Esophagus muscularis mucosa (tissue), 3 donors: ENCODE data around the gene GNA15.

Experiments used
- POLR2A ChIP-seq: fragments of 450-650 bp; IDR thresholded peaks from one replicate; pipeline ENCODE4 v1.6.1; 2017; ENCODE audit warnings: antibody characterized with exemption, moderate library complexity, mild to moderate bottlenecking, low read depth
- TF ChIP-seq, protein P1 (sequence below), 3 experiments: fragments of 200-600 bp in 2 of 3; fragments of 450-650 bp in 1 of 3; sonication (generic) in 2 of 3; IDR thresholded peaks; one replicate each; pipeline ENCODE4 v1.5.1; 2017 to 2019; ENCODE audit warnings: antibody characterized with exemption in 3 of 3, mild to moderate bottlenecking in 2 of 3, moderate library complexity in 1 of 3

DNA sequence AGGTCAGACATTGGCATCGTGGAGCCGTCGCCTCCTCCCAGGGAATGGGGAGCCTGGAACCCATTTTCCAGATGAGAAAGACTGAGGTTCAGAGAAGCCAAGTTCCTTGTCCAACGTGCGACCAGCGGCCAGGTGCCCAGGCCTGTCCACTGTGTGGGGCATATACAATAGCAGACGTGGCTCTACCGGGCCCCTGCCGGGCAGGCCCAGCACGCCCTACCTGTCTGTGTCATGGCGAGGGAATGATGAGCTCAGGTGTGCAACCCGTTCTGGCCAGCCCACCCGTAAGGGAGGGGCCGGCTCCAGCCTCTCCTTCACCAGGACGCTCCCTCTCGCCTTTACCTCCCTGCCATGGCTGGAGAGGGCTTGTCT is 837 bp downstream of the GNA15 start:
- TF ChIP-seq, protein P1, sequence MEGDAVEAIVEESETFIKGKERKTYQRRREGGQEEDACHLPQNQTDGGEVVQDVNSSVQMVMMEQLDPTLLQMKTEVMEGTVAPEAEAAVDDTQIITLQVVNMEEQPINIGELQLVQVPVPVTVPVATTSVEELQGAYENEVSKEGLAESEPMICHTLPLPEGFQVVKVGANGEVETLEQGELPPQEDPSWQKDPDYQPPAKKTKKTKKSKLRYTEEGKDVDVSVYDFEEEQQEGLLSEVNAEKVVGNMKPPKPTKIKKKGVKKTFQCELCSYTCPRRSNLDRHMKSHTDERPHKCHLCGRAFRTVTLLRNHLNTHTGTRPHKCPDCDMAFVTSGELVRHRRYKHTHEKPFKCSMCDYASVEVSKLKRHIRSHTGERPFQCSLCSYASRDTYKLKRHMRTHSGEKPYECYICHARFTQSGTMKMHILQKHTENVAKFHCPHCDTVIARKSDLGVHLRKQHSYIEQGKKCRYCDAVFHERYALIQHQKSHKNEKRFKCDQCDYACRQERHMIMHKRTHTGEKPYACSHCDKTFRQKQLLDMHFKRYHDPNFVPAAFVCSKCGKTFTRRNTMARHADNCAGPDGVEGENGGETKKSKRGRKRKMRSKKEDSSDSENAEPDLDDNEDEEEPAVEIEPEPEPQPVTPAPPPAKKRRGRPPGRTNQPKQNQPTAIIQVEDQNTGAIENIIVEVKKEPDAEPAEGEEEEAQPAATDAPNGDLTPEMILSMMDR (IDR thresholded peaks at IDR 0.05): no peak
- TF ChIP-seq POLR2A: no peak
